GM19238 (cell line): ENCODE data around the gene ADARB1.

Source experiments
- DNase-seq: peaks from one replicate; pipeline ENCODE4 v3.0.0; 2011; ENCODE audit warnings: low spot score; ENCODE audit not compliant: insufficient read length

ADARB1 gene

DNA sequence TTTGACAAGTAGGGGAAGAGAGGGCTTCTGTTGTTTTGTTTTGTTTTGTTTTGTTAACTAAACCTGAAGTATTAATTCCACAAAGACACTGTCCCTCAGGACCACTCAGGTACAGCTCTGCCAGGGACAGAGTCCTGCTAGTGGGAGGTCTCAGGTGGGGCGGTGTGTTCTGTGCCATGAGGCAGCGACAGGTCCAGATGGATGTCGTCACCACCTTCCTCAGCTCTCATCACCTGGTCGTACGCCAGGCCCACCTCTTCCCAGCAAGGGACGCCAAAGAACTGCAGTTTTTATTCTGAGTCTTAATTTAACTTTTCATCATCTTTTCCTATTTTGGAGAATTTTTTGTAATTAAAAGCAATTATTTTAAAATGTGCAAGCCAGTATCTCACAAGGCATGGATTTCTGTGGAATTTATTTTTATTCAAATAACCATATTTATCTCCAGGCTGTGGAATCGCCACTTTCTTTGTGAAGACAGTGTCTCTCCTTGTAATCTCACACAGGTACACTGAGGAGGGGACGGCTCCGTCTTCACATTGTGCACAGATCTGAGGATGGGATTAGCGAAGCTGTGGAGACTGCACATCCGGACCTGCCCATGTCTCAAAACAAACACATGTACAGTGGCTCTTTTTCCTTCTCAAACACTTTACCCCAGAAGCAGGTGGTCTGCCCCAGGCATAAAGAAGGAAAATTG is 150.8 kb downstream of the ADARB1 start:
- no peak for DNase-seq

DNA sequence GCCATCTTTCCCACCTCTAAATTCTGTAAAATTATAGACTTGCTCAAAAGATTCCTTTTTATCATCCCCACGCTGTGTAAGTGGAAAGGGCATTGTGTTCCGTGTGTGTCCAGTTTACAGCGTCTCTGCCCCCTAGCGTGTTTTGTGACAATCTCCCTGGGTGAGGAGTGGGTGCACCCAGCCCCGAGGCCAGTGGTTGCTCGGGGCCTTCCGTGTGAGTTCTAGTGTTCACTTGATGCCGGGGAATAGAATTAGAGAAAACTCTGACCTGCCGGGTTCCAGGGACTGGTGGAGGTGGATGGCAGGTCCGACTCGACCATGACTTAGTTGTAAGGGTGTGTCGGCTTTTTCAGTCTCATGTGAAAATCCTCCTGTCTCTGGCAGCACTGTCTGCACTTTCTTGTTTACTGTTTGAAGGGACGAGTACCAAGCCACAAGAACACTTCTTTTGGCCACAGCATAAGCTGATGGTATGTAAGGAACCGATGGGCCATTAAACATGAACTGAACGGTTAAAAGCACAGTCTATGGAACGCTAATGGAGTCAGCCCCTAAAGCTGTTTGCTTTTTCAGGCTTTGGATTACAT is 151.5 kb downstream of the ADARB1 start:
- DNase-seq = no peak

DNA sequence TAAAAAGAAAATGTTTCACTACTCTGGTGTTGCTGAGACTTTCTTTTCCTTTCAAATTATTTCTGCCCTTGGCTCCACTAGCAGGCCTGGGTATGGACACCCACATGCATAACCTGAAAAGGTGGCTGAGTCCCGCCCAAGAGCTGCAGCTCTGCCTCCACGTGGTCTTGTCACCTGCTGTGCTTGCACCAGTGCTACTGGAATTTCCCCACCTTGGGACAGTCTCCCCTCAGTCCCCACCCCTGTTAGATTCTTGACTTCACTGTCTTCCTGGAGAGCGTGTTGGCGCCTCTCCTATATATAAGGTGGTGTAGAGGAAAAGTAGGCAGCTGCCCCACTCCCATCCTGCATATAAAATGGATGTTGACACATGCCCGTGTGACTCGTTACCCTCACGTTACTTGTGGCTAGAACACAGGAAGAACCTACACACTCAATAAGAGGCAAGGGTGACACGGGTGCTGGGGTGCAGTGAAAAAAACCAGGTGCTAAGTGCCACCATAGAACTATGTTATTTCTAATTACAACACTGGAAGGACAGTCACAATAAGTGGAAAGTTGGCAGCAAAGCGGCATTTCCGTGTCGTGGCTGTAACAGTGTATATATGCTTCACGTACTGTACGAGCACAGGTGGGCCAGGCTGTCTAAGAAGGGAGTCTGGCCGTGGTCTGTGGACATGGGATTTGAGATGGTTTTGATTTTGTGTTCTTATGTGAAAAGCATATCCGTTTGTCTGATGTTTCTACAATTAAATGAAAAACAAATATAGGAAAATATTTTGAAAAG is 152.4 kb downstream of the ADARB1 start:
- no peak for DNase-seq

DNA sequence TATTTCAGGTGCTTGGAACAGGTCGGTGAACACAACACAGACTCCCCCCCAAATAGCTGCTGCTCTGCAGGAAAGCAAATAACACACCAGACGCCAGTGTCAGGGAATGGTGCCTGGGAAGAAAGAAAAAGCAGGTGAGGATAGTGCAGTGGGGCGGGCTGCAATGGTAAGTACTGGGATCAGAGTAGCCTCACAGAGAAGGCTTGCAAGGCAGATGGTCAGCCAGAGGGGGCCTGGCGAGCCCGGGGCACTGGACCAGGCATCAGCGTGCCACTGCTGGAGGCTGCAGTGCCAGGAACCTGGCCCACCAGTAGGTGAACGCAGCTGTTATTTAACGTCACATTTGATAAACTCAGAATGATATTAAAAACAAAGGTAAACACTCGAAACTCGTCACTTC is 153.4 kb downstream of the ADARB1 start:
- DNase-seq = no peak

GRCh38 chr21:45228171-45228641 is 153.8 kb downstream of the ADARB1 start:
- no peak for DNase-seq

GRCh38 chr21:45228656-45229240 is 154.4 kb downstream of the ADARB1 start:
- DNase-seq = no peak

DNA sequence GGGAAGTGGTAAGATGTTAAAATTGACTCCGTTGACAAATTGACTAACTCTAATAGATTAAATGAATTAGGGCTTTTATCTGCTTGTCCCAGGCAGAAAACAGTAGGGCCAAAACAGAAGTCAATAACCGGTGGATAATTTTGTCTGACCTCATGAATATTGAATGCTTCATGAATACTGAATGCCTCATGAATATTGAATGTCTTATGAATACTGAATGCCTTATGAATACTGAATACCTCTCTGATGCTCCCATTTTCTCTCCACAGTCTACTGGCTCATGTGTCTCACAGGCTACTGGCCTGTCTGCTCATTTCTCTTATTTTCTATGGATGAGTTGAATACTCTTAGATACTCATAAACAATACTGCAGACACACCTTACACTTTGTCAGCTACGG is 157.3 kb downstream of the ADARB1 start:
- DNase-seq = no peak

DNA sequence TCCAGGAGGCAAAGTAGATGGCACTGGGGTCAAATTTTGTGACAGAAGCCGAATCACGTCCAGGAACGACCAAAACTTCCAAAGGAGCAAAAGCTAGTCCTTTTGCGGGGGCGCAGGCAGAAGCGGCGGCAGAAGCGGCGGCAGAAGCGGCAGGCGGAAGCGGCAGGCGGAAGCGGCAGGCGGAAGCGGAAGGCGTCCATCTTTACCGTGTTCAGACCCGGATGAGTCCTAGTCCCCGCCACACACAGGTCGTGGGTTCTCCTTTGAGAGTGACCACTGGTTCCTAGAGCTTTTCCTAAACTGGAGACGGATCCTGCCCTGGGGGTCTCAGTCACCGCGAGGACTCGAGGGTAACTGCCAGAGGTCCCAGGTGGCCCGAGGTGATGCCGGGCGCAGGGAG is 159.7 kb downstream of the ADARB1 start:
- no peak for DNase-seq

- DNase-seq = no peak
Observed at GRCh38 chr21:45234965-45235364, 160.6 kb downstream of the ADARB1 start.

DNA sequence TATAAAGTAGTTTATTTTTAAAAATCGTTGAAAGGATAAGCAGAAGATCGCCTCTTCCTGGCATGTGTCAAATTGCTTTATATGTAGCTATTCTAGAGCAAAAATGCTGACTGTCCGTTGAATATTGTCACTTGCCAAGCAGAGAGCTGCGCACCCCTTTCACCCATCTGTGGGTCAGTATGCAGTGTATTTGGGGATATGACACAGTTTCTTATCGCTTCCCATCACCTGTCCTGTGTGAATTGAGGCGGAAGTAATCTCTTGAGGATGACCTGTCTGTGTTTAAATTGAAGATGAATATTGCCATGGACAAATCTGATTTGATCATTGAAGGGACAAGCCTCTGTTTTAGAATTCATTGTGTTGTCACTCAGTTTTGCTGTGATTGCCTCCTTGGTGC is 161.1 kb downstream of the ADARB1 start:
- no peak for DNase-seq

DNA sequence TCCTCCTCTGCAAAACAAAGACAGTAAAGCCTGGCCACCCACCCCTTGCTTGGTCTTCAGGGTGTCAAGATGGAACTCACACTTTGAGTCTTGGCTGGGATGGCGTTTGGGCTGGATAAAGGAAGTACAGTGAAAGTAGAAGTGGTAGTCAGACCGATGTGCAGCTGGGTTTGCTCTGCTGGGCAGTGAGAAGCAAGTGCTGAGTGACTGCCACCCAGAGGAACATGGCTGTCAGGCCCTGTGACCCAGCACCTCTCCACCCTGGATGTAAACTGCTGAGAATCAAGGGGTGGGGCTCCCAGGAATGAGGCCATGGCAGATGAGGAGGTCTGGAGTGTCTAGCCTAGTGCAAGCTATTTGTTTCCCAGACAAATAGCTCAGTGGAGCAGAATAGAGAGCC is 162.1 kb downstream of the ADARB1 start:
- DNase-seq = no peak

DNA sequence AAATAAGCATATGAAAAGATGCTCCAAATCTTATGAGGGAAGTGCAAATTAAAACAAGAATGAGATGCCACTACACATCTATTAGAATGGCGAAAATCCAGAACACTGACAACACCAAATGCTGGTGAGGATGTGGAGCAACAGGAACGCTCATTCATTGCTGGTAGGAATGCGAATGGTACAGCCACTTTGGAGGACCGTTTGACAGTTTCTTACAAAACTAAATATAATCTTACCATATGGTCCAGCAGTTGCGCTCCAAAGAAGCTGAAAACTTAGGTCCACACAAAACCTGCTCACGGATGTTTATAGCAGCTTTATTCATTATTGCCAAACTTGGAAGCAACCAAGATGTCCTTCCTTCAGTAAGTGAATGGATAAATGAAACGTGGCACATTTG is 163.0 kb downstream of the ADARB1 start:
- DNase-seq = no peak

DNA sequence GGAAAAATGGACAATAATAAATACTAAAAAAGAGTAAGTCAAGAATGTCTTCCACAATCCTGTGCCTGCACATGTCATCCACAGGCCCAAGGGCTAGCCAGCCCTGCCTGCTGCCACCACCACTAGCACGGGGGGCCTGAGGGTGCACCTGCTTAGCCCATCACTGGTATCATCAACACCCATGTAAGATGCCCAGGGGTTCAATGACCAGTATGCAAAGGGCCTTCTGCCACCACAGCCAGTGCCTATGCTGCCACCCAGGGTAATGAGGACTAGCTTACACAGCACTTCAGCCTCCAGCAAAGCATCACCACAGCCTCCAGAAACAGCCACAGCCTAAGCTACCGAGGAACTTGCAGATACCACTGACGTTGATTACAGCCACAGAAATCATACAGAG is 167.0 kb downstream of the ADARB1 start:
- no peak for DNase-seq

DNA sequence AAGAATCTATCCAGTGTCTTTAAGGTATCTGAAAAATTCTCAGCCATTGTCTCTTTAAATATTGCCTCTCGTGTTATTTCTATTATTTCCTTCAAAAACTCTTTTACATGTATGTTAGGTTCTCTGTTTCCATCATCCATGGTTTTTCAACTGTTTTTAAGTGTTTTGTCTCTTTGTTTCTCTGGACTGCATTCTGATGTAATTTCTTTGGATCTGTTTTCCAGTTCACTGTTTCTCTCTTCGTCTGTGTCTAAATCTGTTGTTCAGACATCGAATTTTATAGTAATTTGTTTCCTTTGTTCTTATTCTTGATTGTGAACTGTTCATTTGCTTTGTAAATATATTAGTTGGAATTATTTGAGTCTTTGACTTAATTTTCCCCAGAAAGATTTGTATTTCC is 169.2 kb downstream of the ADARB1 start:
- no peak for DNase-seq

DNA sequence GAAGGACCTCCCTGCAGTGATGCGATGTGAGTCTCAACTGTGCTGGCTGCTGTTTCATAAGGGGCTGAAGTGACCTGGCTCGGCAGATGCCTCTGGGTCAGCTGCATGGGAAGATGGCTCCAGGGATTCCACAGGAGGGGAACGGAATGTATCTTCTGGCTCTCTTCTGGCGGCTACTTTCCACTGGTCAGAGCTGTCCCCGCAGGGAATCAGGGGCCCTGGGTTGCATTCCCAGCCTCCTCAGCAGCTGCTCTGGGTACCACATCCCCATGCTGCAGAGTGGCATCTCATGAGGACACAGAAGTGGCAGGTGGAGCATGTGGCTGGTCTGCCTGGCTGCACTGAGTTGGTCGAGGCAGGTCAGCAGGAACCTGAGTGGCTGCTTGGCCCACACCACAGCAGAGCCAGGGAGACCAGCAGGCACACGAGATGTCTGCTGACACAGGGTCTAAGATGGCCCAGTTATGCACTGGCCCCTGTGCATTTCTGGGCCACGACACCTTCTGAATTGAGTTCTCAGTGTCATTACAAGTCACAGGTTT is 170.5 kb downstream of the ADARB1 start:
- DNase-seq = no peak

GRCh38 chr21:45246386-45247320 is 172.3 kb downstream of the ADARB1 start:
- DNase-seq = no peak

DNA sequence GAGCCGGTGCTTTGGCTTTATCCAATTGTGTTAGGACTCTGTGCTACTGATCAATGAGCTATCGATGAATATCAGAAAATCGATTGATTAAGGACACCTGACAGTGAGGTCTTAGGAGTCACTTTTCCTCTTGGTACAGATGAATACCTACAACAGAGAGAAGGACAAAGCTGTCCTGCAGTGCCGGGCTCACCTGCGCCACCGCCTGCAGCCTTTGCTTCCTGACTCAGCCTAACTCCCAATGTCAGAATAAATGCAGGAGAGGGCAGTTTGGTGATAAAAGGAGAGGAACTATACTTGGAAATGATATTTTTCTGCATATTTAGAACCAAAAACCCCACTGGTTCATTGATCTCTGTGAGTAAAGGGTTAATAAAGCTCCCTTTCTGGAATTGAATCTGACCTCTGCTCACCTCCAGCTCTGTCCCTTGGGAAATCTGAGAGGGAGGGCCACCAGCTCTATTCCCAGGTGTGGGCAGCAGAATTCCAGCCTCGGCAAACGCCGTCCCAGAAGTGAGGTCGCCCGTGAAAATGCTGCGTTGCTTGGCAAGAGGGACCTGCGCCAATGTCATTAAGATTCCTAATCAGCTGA is 174.0 kb downstream of the ADARB1 start:
- DNase-seq = no peak

- DNase-seq = no peak
Observed at GRCh38 chr21:45248893-45249381, 174.6 kb downstream of the ADARB1 start.

DNA sequence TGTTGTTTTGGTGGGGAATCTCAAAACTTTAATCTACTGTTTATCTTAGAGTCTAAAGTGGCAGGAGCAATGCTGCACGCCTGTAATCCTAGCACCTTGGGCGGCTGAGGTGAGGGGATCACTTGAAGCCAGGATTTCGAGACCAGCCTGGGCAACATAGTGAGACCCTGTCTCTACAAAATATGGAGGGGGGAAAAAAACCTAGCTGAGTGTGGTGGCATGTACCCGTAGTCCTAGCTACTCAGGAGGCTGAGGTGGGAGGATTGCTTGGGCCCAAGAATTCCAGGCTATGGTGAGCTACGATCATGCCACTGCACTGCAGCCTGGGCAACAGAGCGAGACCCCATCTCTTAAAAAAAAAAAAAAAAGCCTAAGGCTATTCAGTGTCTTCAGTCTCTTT is 175.2 kb downstream of the ADARB1 start:
- no peak for DNase-seq

DNA sequence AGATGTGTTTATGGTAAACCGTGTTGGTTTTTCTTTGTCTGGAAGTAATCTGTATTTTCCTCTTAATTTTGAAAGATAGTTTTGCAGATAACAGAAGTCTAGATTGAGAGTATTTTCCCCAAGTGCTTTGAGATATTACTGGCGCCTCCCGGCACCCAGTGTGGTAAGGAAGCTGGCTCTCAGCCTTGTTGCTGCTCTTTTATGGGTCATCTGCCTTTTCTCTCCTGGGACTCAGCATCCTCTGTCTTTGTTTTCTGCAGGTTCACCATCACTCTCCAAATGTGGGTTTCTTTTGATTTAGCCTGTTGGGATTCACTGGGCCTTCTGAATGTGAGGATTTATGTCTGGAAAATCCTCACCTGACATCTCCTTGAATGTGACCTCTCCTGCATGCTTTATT is 175.9 kb downstream of the ADARB1 start:
- no peak for DNase-seq
